Renal cortical epithelial cell (primary cell): ENCODE results near the gene HAPLN2. TPM values are rescaled to one million over a fixed set of nuclear protein-coding genes. Genes with fewer than 3 reads are reported as not detected.
"Not testable (repeated sequence)": the region's sequence is repeated elsewhere in the genome, so short reads cannot be mapped to it uniquely, and the experiment has no call there.

ENCODE experiments used
- DNase-seq: peaks from one replicate; pipeline ENCODE4 v3.0.0-alpha.2; 2011; ENCODE audit warnings: low read depth
- total RNA-seq: library from RNA; depleted of rRNA; stranded (reverse); fragments of >200 nt; gene quantifications from 2 replicates; pipeline ENCODE4 v1.2.3, GENCODE V29; 2014

The HAPLN2 gene
- total RNA-seq, 1 donor from 2014 or later, result not detected

- no peak for DNase-seq
Measured at GRCh38 chr1:156592158-156592909, 26.9 kb upstream of the HAPLN2 start.

GRCh38 chr1:156592910-156593660, 26.1 kb upstream of the HAPLN2 start:
- DNase-seq, result no peak

- no peak for DNase-seq
Measured at GRCh38 chr1:156593661-156593989, 25.6 kb upstream of the HAPLN2 start.

GRCh38 chr1:156594190-156594589, 25.0 kb upstream of the HAPLN2 start:
- no peak for DNase-seq

GRCh38 chr1:156595016-156595415, 24.2 kb upstream of the HAPLN2 start:
- DNase-seq, result no peak

GRCh38 chr1:156596426-156596825, 22.8 kb upstream of the HAPLN2 start:
- DNase-seq, result no peak

- DNase-seq, result no peak
Measured at GRCh38 chr1:156598125-156598524, 21.1 kb upstream of the HAPLN2 start.

GRCh38 chr1:156598731-156599432, 20.3 kb upstream of the HAPLN2 start:
- no peak for DNase-seq

- peak; percentile 51 for DNase-seq
Measured at GRCh38 chr1:156599811-156600210, 19.4 kb upstream of the HAPLN2 start.

- no peak for DNase-seq
Measured at GRCh38 chr1:156600733-156601121, 18.5 kb upstream of the HAPLN2 start.

GRCh38 chr1:156601122-156601830, 17.9 kb upstream of the HAPLN2 start, which contains the start of gene GPATCH4:
GPATCH4 (minus strand) TSS chr1:156601479.
- peak; percentile 78 for DNase-seq

- no peak for DNase-seq
Measured at GRCh38 chr1:156601892-156602291, 17.3 kb upstream of the HAPLN2 start.

- no peak for DNase-seq
Measured at GRCh38 chr1:156602557-156602993, 16.6 kb upstream of the HAPLN2 start.

- not testable (repeated sequence) for DNase-seq
Measured at GRCh38 chr1:156607344-156607743, 11.9 kb upstream of the HAPLN2 start.

GRCh38 chr1:156608036-156608674, 11.1 kb upstream of the HAPLN2 start:
- peak; percentile 71 for DNase-seq

- no peak for DNase-seq
Measured at GRCh38 chr1:156608981-156609380, 10.2 kb upstream of the HAPLN2 start.

- not testable (repeated sequence) for DNase-seq
Measured at GRCh38 chr1:156610072-156610471, 9.1 kb upstream of the HAPLN2 start.

GRCh38 chr1:156612666-156613065, 6.5 kb upstream of the HAPLN2 start:
- DNase-seq, result no peak

- DNase-seq, result no peak
Measured at GRCh38 chr1:156615946-156616345, 3.3 kb upstream of the HAPLN2 start.

- DNase-seq, result no peak
Measured at GRCh38 chr1:156616463-156616862, 2.8 kb upstream of the HAPLN2 start.

GRCh38 chr1:156619582-156619955, 354 bp downstream of the HAPLN2 start:
- DNase-seq, result no peak
